Esophagus squamous epithelium (tissue), 4 donors: ENCODE measurements around the gene OCIAD2.

Experiments used
- CTCF ChIP-seq, 6 experiments: fragments of 450-650 bp in 4 of 6; fragments of 200-600 bp in 2 of 6; sonication (generic) in 2 of 6; IDR thresholded peaks; one replicate each; pipeline ENCODE4 v1.5.1; 2016 to 2019; ENCODE audit warnings: antibody characterized with exemption in 6 of 6, mild to moderate bottlenecking in 4 of 6, moderate library complexity in 4 of 6
- POLR2A ChIP-seq, 4 donors: fragments of 450-650 bp; IDR thresholded peaks; one replicate each; pipeline ENCODE4 v1.6.1; 2017; ENCODE audit warnings: antibody characterized with exemption in 4 of 4, mild to moderate bottlenecking in 4 of 4, moderate library complexity in 3 of 4

DNA sequence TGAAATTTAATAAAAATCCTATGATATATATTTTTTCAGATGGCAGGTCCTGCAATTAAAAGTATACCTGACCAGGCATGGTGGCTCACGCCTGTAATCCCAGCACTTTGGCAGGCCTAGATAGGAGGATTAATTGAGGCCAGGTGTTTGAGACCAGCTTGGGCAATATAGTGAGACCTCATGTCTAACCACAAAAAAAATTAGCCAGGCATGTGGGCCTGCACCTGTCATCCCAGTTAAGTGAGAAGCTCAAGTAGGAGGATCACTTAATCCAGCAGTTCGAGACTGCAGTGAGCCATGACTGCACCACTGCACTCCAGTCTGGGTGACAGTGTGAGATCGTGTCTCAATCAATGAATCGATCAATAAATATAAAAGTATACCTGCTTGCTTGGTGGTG, 2.5 kb downstream of the OCIAD2 start:
- TF ChIP-seq CTCF (IDR thresholded peaks at IDR 0.05): no peak
- no peak for TF ChIP-seq POLR2A (IDR thresholded peaks at IDR 0.05)
